HepG2 (cell line): ENCODE measurements around the gene NYNRIN. TPM values are rescaled to one million over a fixed set of nuclear protein-coding genes. Genes with fewer than 3 reads are reported as not detected.

ENCODE experiments used
- AGO2 ChIP-seq: fragments of 200-400 bp; formaldehyde crosslinking; optimal IDR thresholded peaks from 2 replicates; pipeline ENCODE3; 2017; ENCODE audit warnings: mild to moderate bottlenecking, low read depth, low read length, moderate library complexity
- CEBPG ChIP-seq: IDR thresholded peaks from 2 replicates; pipeline ENCODE4 v1.6.1; 2016
- CEBPZ ChIP-seq: IDR thresholded peaks from 2 replicates; pipeline ENCODE4 v1.6.1; 2012; ENCODE audit warnings: low read length, improper control_type of control experiment
- ISX ChIP-seq: sonication (generic); formaldehyde crosslinking; conservative IDR thresholded peaks from 2 replicates; pipeline ENCODE4 v1.5.0; 2020; ENCODE audit warnings: missing genetic modification reagents
- JUNB ChIP-seq: sonication (generic); formaldehyde crosslinking; IDR thresholded peaks from 2 replicates; pipeline ENCODE4 v1.8.0; 2022; ENCODE audit warnings: missing genetic modification reagents, mild to moderate bottlenecking, borderline replicate concordance
- LBX2 ChIP-seq: sonication (generic); formaldehyde crosslinking; IDR thresholded peaks from 2 replicates; pipeline ENCODE4 v1.5.0; 2020; ENCODE audit warnings: missing genetic modification reagents, mild to moderate bottlenecking, borderline replicate concordance
- NFYB ChIP-seq: sonication (generic); formaldehyde crosslinking; IDR thresholded peaks from 2 replicates; pipeline ENCODE4 v1.4.0; 2020; ENCODE audit warnings: missing genetic modification reagents
- NKX3-1 ChIP-seq: sonication (generic); formaldehyde crosslinking; IDR thresholded peaks from 2 replicates; pipeline ENCODE4 v1.5.0; 2020; ENCODE audit warnings: missing genetic modification reagents
- PLRG1 ChIP-seq: fragments of 450-650 bp; conservative IDR thresholded peaks from 2 replicates; pipeline ENCODE4 v1.6.1; 2016
- REPIN1 ChIP-seq: sonication (generic); formaldehyde crosslinking; IDR thresholded peaks from 2 replicates; pipeline ENCODE4 v1.8.0; 2022; ENCODE audit warnings: missing genetic modification reagents, low read depth, mild to moderate bottlenecking, borderline replicate concordance
- RORA ChIP-seq: sonication (generic); formaldehyde crosslinking; IDR thresholded peaks from 2 replicates; pipeline ENCODE4 v1.5.0; 2020; ENCODE audit warnings: mild to moderate bottlenecking, missing genetic modification reagents, moderate library complexity
- TAF15 ChIP-seq: fragments of 200-400 bp; formaldehyde crosslinking; IDR thresholded peaks from one replicate; pipeline ENCODE4 v1.6.1; 2018; ENCODE audit warnings: mild to moderate bottlenecking, low read depth, low read length; ENCODE audit not compliant: poor library complexity, severe bottlenecking
- TOPORS ChIP-seq: sonication (generic); formaldehyde crosslinking; IDR thresholded peaks from 2 replicates; pipeline ENCODE4 v1.8.0; 2023; ENCODE audit warnings: mild to moderate bottlenecking, missing genetic modification reagents
- TSC22D2 ChIP-seq: sonication (generic); formaldehyde crosslinking; IDR thresholded peaks from 2 replicates; pipeline ENCODE4 v1.5.1; 2020; ENCODE audit warnings: missing genetic modification reagents, mild to moderate bottlenecking, borderline replicate concordance
- XRCC5 ChIP-seq: fragments of 200-400 bp; formaldehyde crosslinking; optimal IDR thresholded peaks from 2 replicates; pipeline ENCODE3; 2017; ENCODE audit warnings: mild to moderate bottlenecking, low read length
- ZMAT3 ChIP-seq: sonication (generic); formaldehyde crosslinking; conservative IDR thresholded peaks from 2 replicates; pipeline ENCODE4 v1.7.0; 2021; ENCODE audit warnings: missing genetic modification reagents
- ZNF256 ChIP-seq: sonication (generic); formaldehyde crosslinking; conservative IDR thresholded peaks from 2 replicates; pipeline ENCODE4 v1.4.0; 2020; ENCODE audit warnings: missing genetic modification reagents
- ZNF431 ChIP-seq: sonication (generic); formaldehyde crosslinking; IDR thresholded peaks from 2 replicates; pipeline ENCODE4 v1.9.0; 2022; ENCODE audit warnings: missing genetic modification reagents, low read depth, mild to moderate bottlenecking, borderline replicate concordance
- ZNF468 ChIP-seq: sonication (generic); formaldehyde crosslinking; IDR thresholded peaks from 2 replicates; pipeline ENCODE4 v1.8.0; 2022; ENCODE audit warnings: mild to moderate bottlenecking, moderate library complexity, missing genetic modification reagents
- ZNF577 ChIP-seq: sonication (generic); formaldehyde crosslinking; IDR thresholded peaks from 2 replicates; pipeline ENCODE4 v1.4.0; 2020; ENCODE audit warnings: mild to moderate bottlenecking, low read depth, missing genetic modification reagents, borderline replicate concordance
- ZNF605 ChIP-seq: sonication (generic); formaldehyde crosslinking; IDR thresholded peaks from 2 replicates; pipeline ENCODE4 v1.8.0; 2022; ENCODE audit warnings: mild to moderate bottlenecking, missing genetic modification reagents
- ZNF772 ChIP-seq: sonication (generic); formaldehyde crosslinking; IDR thresholded peaks from 2 replicates; pipeline ENCODE4 v1.5.0; 2020; ENCODE audit warnings: mild to moderate bottlenecking, missing genetic modification reagents
- ZSCAN9 ChIP-seq: IDR thresholded peaks from 2 replicates; pipeline ENCODE4 v1.6.1; 2016; ENCODE audit warnings: borderline replicate concordance
- polyA plus RNA-seq, 8 experiments: library from polyadenylated mRNA; depleted of rRNA in 3 of 8; stranded (reverse) in 7 of 8; unstranded in 1 of 8; fragments of >200 nt; fragmentation: Illumina TruSeq in 4 of 8; extraction: Trizol in 4 of 8; gene quantifications; 2 replicates each; pipeline versions ENCODE4 v1.2.1 to v1.2.3, GENCODE V29; 2011 to 2016; ENCODE audit warnings: low read depth in 4 of 8, missing spikeins in 1 of 8, mixed read lengths in 1 of 8; ENCODE audit not compliant: insufficient read depth in 1 of 8
- total RNA-seq, 5 experiments: library from RNA; depleted of rRNA; stranded (reverse); fragments of >200 nt; fragmentation: Illumina TruSeq; extraction: Trizol; gene quantifications; 2 replicates each; pipeline ENCODE4 v1.2.3, GENCODE V29; 2016; ENCODE audit warnings: low read depth in 1 of 5
- TF ChIP-seq, protein P1 (sequence below): sonication (generic); formaldehyde crosslinking; IDR thresholded peaks from 2 replicates; pipeline ENCODE4 v1.4.0; 2020; ENCODE audit warnings: missing genetic modification reagents
- TF ChIP-seq, protein P2 (sequence below): sonication (generic); formaldehyde crosslinking; IDR thresholded peaks from 2 replicates; pipeline ENCODE4 v1.8.0; 2022; ENCODE audit warnings: missing genetic modification reagents, low read depth, mild to moderate bottlenecking, borderline replicate concordance

Gene NYNRIN
- total and polyA plus RNA-seq, 2 of the 13 experiments (the other 11 are each of a cell fraction or from before 2014, with no cell fraction given): 0.63 to 1.1 TPM

- TF ChIP-seq PLRG1 (no peak), ZNF577 (CRISPR knock-in tag) (no peak), CEBPZ (no peak), ZNF431 (CRISPR knock-in tag) (no peak), JUNB (CRISPR knock-in tag) (no peak), ZNF256 (CRISPR knock-in tag) (no peak; the same call in 1 of the 2 replicates), LBX2 (CRISPR knock-in tag) (no peak; the same call in 1 of the 2 replicates), TOPORS (CRISPR knock-in tag) (no peak), ZNF772 (CRISPR knock-in tag) (no peak; the same call in 1 of the 2 replicates), RORA (CRISPR knock-in tag) (no peak), TSC22D2 (no peak), AGO2 (no peak), REPIN1 (CRISPR knock-in tag) (peak; percentile 27; the same call in 1 of the 2 replicates), ZMAT3 (no peak; the same call in none of the 2 replicates), ZNF605 (CRISPR knock-in tag) (peak; percentile 74; the same call in 1 of the 2 replicates), NKX3-1 (no peak), TAF15 (no peak), CEBPG (CRISPR knock-in tag) (no peak), ISX (CRISPR knock-in tag) (no peak), ZNF468 (CRISPR knock-in tag) (peak; percentile 76; the same call in 1 of the 2 replicates), NFYB (CRISPR knock-in tag) (no peak), XRCC5 (peak; percentile 46), ZSCAN9 (CRISPR knock-in tag) (0 out of 2 replicates have a peak, but pooled peaks have one; percentile 6)
- TF ChIP-seq, protein P1, sequence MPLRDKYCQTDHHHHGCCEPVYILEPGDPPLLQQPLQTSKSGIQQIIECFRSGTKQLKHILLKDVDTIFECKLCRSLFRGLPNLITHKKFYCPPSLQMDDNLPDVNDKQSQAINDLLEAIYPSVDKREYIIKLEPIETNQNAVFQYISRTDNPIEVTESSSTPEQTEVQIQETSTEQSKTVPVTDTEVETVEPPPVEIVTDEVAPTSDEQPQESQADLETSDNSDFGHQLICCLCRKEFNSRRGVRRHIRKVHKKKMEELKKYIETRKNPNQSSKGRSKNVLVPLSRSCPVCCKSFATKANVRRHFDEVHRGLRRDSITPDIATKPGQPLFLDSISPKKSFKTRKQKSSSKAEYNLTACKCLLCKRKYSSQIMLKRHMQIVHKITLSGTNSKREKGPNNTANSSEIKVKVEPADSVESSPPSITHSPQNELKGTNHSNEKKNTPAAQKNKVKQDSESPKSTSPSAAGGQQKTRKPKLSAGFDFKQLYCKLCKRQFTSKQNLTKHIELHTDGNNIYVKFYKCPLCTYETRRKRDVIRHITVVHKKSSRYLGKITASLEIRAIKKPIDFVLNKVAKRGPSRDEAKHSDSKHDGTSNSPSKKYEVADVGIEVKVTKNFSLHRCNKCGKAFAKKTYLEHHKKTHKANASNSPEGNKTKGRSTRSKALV: 0 out of 2 replicates have a peak, but pooled peaks have one; percentile 37
- TF ChIP-seq, protein P2, sequence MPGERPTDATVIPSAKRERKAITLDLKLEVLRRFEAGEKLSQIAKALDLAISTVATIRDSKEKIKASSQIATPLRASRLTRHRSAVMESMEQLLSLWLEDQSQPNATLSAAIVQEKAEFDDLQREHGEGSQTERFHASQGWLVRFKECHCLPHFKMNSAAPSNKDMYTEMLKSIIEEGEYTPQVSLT (CRISPR knock-in tag): no peak
These were observed 31.9 kb upstream of the NYNRIN start (continued) for GRCh38 chr14:24366721-24367513.
